MG63 (cell line): Measurements from ENCODE around the gene ERBB4. TPM values are rescaled to one million over a fixed set of nuclear protein-coding genes. Genes with fewer than 3 reads are reported as not detected.

ENCODE experiments used
- DNase-seq: peaks from one replicate; pipeline ENCODE4 v3.0.0-alpha.2; 2020
- H3K27me3 ChIP-seq: fragments of 250-450 bp; sonication (Bioruptor Pico); 2 replicates; pipeline ENCODE4 v1.5.1; 2020; ENCODE audit warnings: mild to moderate bottlenecking, moderate library complexity
- H3K36me3 ChIP-seq: fragments of 250-450 bp; sonication (Bioruptor Pico); 2 replicates; pipeline ENCODE4 v1.5.1; 2020; ENCODE audit warnings: mild to moderate bottlenecking, moderate library complexity
- H3K4me3 ChIP-seq: fragments of 250-450 bp; sonication (Bioruptor Pico); 2 replicates; pipeline ENCODE4 v1.5.1; 2020; ENCODE audit warnings: mild to moderate bottlenecking, moderate library complexity
- H3K9me3 ChIP-seq: fragments of 250-450 bp; sonication (Bioruptor Pico); 2 replicates; pipeline ENCODE4 v1.5.1; 2020; ENCODE audit warnings: mild to moderate bottlenecking, moderate library complexity
- total RNA-seq: library from RNA; depleted of rRNA; stranded (reverse); fragments of >200 nt; shearing (Covaris generic); gene quantifications from 2 replicates; pipeline ENCODE4 v1.2.3, GENCODE V29; 2014; ENCODE audit warnings: low replicate concordance

The ERBB4 gene
- total RNA-seq, 1 experiment from 2014 or later, result 0.07 TPM

GRCh38 chr2:212073360-212073759 lies 465.2 kb downstream of the ERBB4 start:
- Histone ChIP-seq H3K27me3 (no peaks in the 10 kb centered on the region), H3K9me3 (no peaks in the 10 kb centered on the region), H3K4me3 (no peak overlapping the region), H3K36me3 (no peaks in the 10 kb centered on the region)
- DNase-seq, result no peak

DNA sequence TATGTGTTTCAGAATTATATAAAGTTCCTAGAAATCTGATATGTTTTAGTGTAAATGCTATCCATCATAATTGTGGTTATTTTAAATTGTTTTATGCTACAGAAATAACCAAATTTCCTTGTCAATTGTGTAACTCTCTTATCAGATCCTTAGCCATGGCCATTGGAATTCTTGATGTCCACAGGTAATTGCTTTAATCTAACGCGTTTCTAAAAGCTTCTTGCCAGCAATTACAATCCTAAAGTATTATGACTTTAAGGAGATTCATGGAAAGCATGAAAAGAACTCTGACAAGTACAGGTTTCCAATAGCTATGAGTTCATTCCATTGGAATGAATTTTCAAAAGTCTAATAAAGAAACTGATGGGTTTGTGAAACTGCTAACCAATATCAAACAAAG lies 472.1 kb downstream of the ERBB4 start:
- Histone ChIP-seq H3K36me3 (no peaks in the 10 kb centered on the region), H3K4me3 (no peak overlapping the region), H3K9me3 (no peaks in the 10 kb centered on the region), H3K27me3 (no peaks in the 10 kb centered on the region)
- DNase-seq, result no peak

- Histone ChIP-seq H3K27me3 (no peaks in the 10 kb centered on the region), H3K4me3 (no peak overlapping the region), H3K9me3 (no peaks in the 10 kb centered on the region), H3K36me3 (no peaks in the 10 kb centered on the region)
- DNase-seq, result no peak
These were observed 474.3 kb downstream of the ERBB4 start for GRCh38 chr2:212064318-212064717.

- no peak for DNase-seq
- Histone ChIP-seq H3K4me3 (no peak overlapping the region), H3K36me3 (no peaks in the 10 kb centered on the region), H3K27me3 (no peaks in the 10 kb centered on the region), H3K9me3 (0 out of 2 replicates have a peak, but pooled peaks cover 5% of the 10 kb centered on the region)
These were observed 486.0 kb downstream of the ERBB4 start for GRCh38 chr2:212052412-212053159.

- no peaks in the 10 kb centered on the region for H3K36me3 ChIP-seq
- DNase-seq, result no peak
- H3K4me3 ChIP-seq, result no peak overlapping the region
- H3K27me3 ChIP-seq, result no peaks in the 10 kb centered on the region
- 0 out of 2 replicates have a peak, but pooled peaks cover 5% of the 10 kb centered on the region for H3K9me3 ChIP-seq
These were observed 487.7 kb downstream of the ERBB4 start for GRCh38 chr2:212050871-212051270.

DNA sequence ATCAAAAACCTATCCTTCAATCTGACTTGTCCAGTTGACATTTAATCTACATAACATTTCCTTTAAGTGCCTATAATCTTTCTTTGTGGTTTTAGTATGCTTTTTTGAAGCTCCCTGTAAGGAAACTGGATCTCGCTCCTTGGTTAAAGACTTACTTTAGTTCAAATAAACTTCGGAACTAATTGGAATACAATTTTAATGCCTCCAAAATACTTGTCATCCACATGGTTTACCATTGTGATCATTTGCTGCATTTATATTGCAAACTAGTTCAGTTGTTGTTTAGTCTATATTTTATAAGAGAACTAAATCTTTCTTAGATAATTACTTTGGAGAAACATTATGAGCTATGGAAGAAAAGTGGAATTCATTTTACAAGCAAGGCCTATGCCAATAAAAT lies 496.0 kb downstream of the ERBB4 start:
- Histone ChIP-seq H3K9me3 (no peaks in the 10 kb centered on the region), H3K27me3 (no peaks in the 10 kb centered on the region), H3K36me3 (no peaks in the 10 kb centered on the region), H3K4me3 (no peak overlapping the region)
- DNase-seq, result no peak

GRCh38 chr2:212037062-212037461 lies 501.5 kb downstream of the ERBB4 start:
- Histone ChIP-seq H3K9me3 (no peaks in the 10 kb centered on the region), H3K36me3 (no peaks in the 10 kb centered on the region), H3K4me3 (no peak overlapping the region)

GRCh38 chr2:212034841-212035585 lies 503.6 kb downstream of the ERBB4 start:
- no peak for DNase-seq
- H3K27me3 ChIP-seq, result no peaks in the 10 kb centered on the region
- no peaks in the 10 kb centered on the region for H3K9me3 ChIP-seq
- H3K4me3 ChIP-seq, result no peak overlapping the region
- H3K36me3 ChIP-seq, result no peaks in the 10 kb centered on the region

More at GRCh38 chr2:212037062-212037461, 501.5 kb downstream of the ERBB4 start:
- no peak for DNase-seq
- no peaks in the 10 kb centered on the region for H3K27me3 ChIP-seq

DNA sequence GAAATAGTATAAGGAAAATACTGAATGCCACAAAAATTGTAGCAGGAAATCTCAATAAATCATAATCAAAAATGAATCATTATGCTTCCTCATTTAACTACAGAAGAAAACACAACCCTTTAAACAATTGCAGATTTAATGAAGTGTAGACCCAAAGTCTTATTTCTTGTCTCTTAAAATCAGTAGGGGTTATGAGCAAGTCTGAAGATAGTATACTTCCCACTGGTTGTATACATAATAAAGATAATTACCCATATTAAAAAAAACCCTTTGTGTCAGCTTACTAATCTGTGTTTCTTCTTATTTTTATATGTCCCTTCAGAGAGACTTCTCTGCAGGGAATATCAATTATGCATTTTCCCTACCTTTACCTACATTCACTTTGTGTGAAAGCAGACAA lies 504.7 kb downstream of the ERBB4 start:
- no peaks in the 10 kb centered on the region for H3K27me3 ChIP-seq
- H3K4me3 ChIP-seq, result no peak overlapping the region
- DNase-seq, result no peak
- no peaks in the 10 kb centered on the region for H3K36me3 ChIP-seq
- H3K9me3 ChIP-seq, result no peaks in the 10 kb centered on the region

GRCh38 chr2:212032536-212033219 lies 505.9 kb downstream of the ERBB4 start:
- no peaks in the 10 kb centered on the region for H3K27me3 ChIP-seq
- no peaks in the 10 kb centered on the region for H3K36me3 ChIP-seq
- no peak overlapping the region for H3K4me3 ChIP-seq
- no peaks in the 10 kb centered on the region for H3K9me3 ChIP-seq
- no peak for DNase-seq

DNA sequence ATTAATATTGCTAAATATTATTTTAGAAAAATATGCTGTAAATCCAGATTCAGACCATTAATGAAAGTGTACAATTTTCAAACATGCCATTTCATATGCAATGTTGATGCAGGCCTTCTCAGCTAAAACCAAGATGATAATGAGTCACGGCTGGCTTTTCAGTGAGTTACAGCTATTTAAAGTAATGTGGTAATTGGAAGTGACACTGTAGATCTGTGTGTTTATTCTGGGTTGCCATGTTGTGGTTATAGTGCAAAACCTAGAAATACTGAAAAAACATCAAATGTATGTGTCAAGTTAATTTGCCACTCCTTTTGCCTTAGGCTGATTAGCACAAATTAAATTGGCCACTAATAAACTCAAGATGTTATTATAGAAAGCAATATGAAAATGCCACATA lies 506.6 kb downstream of the ERBB4 start:
- H3K4me3 ChIP-seq, result no peak overlapping the region
- no peaks in the 10 kb centered on the region for H3K9me3 ChIP-seq
- peak; percentile 25 for DNase-seq
- H3K27me3 ChIP-seq, result no peaks in the 10 kb centered on the region
- H3K36me3 ChIP-seq, result no peaks in the 10 kb centered on the region

GRCh38 chr2:212030709-212031108 lies 507.9 kb downstream of the ERBB4 start:
- DNase-seq, result no peak
- Histone ChIP-seq H3K27me3 (no peaks in the 10 kb centered on the region), H3K9me3 (no peaks in the 10 kb centered on the region), H3K36me3 (no peaks in the 10 kb centered on the region), H3K4me3 (no peak overlapping the region)

- H3K4me3 ChIP-seq, result no peak overlapping the region
- no peak for DNase-seq
- no peaks in the 10 kb centered on the region for H3K36me3 ChIP-seq
- H3K27me3 ChIP-seq, result no peaks in the 10 kb centered on the region
- no peaks in the 10 kb centered on the region for H3K9me3 ChIP-seq
These were observed 509.7 kb downstream of the ERBB4 start for GRCh38 chr2:212028798-212029394.

DNA sequence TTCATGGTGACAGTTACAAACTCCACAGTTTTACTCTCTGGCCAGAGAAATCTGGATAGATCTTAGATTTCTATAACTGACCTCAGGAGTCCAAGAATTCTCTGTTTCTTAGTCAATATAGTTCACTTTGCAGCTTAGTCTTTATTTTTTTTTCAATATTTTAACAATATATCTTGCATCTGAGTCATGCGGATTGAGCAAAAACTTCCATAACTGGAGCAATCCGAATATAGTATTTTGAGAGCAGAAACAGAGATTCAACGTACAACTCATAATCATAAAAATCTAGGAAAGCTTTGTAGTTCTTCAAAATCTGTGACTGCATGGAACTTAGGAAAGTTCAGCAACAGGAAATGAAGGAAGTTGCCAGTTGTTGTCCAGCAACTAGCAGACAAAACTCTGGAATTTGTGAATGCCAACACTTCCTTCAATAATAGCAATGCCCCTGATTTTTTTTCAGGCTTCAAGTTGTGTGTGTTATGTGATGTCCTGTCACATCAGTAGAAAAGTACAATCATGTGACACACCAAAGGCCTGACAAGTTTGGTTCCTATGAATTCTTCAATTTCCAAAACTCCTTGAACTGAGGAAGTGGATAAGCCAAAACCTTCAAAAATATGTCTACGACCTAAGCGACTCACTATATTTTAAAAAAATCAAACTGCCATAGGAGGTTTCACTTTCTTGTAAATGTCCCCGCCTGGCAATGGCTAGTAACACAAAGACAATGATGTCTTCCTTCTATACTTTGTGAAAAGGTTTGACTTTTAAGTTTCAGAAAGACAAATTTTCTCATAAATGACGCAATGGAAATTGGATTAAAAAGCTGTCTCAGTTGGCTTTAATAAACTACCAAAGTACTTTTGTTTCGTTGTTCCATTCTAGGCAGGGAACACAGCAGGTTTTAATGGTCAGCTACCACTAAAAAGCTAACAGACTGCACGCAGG lies 510.6 kb downstream of the ERBB4 start:
- no peaks in the 10 kb centered on the region for H3K9me3 ChIP-seq
- no peaks in the 10 kb centered on the region for H3K27me3 ChIP-seq
- no peaks in the 10 kb centered on the region for H3K36me3 ChIP-seq
- H3K4me3 ChIP-seq, result no peak overlapping the region
- DNase-seq, result no peak

DNA sequence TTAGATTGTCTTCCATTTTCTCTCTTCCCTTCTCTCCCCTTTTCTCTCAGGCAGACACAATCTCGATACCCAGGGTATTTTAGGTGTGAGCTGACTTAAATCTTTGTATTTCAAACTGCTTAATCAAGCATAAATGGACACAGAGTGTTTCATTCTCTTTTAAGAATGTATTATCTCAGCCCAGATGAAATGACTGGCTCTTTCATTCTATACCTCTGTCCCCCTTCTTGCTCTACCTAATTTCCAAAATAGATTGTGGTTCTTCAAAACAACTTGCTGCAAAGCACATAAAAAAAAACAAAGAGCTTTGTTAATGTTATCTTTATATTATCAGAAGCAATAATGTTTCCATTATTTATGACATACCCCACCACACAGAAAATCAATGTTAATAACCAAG lies 514.6 kb downstream of the ERBB4 start:
- H3K4me3 ChIP-seq, result no peak overlapping the region
- DNase-seq, result no peak
- peaks cover 5% of the 10 kb centered on the region; the same call in 1 of the 2 replicates for H3K9me3 ChIP-seq
- no peaks in the 10 kb centered on the region for H3K36me3 ChIP-seq
- no peaks in the 10 kb centered on the region for H3K27me3 ChIP-seq

DNA sequence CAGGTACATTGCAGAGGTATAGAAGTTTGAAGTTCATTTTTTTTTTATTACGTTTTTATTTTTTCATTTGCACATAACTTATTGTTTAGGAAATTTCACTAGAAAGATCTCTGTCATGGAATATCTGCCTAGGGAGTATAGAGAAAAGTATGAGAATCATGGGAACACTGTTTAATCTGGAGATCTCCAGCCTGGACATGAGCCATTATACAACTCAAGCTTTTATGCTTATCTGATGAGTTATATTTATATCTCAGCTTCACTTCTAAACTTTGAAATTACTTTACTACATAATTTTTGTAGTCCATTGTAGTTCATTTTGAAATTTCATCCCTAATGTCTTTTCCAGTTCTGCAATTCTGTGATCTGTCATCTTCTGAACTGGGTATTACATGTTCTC lies 515.6 kb downstream of the ERBB4 start:
- Histone ChIP-seq H3K27me3 (no peaks in the 10 kb centered on the region), H3K4me3 (no peak overlapping the region), H3K36me3 (no peaks in the 10 kb centered on the region), H3K9me3 (peaks cover 5% of the 10 kb centered on the region; the same call in 1 of the 2 replicates)
- DNase-seq, result no peak
